Fibroblast of skin of scalp (primary cell): ENCODE data around the gene APP.

Source experiments
- DNase-seq: peaks from one replicate; pipeline ENCODE4 v3.0.0-alpha.2; 2013

APP gene

DNA sequence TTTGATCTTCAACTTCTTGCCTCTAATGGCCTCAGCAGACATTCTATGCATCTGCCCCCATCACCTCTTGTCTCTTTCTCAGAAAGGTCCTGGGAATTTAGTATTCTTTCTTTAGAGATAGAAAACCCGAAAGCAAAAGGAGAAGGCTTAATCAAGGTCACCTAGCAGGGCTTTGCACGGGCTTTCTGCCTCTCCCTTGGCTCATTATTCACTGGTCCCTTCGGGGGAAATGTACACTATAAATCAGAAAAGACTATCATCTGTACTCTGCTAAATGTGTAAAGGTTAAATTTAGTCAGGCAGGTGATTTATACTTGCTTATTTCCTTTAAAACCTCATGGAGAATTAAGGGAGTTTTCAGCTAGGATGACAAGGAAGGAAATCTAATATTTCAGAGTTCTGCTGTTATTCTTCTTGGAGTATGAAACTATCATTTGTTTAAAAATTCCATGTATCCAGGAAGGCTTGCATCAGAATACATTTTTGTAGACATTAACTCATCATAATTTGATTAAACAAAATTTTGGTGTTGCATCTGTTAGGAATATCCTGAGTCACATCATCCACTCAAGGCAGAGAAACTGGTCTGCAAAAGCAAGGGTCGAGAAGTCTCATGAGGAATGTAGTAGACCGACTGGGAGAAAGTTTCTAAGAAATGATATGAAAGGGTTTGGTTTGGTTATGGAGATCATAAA, 311.2 kb downstream of the APP start:
- peak; percentile 63 for DNase-seq

DNA sequence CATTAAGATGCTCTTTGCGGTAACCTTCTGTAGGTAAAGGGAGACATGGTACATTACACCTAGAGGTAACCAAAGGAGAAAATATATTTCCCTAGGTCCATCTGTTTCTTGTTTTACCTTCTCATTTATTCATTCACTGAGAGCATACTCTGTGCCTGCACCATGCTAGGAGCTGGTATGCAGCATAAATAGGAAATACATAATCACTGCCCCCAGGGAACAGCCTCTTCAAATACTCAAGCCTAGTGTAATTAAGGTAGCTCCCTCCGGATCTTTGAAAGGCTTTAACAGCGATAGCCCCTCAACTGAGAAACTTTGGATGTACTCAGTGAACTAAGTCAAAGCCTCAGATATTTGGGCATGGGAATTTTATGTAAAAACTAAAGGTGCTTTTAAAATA, 312.2 kb downstream of the APP start:
- DNase-seq = no peak

DNA sequence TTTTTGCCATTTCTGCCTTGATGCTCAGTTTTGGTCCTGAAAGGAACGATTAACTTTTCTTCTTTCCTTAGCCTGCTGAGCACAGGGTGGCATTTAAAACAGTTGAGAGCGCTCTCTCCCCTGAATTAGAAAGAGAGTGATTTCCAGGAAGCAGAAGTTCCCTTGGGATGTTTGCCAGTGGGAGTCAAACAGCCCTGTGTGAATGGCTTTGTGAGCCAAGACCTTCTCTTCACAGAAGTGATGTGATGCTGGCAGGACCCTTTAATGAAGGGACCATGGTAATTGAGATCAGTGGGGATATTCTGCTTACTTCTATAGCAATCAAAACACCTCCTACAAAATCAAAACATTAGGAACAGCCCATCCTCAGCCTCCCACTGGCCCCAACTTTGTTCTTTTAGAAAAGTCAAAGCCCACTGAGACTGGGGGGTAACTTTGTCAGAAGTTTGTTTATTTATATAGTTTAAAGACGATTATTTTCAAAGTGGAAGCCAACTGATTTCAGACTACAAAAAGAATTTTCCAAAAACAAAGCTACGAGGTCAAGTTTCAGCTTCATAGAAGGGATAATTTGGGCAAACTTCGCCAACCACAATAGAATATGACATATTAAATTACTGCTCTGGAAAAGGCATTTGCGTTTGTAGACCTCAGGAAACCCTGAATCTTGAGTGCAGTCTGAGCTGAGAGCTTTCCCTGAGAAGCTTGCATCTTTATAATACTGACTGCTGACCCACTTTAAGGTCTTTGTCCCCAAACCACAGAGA, 313.1 kb downstream of the APP start:
- no peak for DNase-seq

DNA sequence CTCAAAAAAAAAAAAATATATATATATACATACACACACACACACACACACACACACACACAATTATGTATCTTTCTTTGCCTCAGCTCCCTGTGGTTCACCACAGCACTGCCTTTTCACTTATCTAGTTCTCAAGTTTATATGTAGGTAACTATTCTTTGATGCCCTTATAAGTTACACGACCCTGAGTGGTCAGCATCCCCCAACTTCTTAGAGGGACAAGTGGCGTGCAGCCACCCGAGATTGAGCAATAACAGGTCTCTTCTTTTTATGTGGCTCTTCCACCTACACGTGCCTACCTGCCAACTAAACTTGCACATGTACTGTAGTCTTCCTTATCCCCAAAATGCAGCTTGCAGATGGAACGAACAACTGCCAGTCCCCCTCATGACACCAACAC, 315.0 kb downstream of the APP start:
- no peak for DNase-seq

DNA sequence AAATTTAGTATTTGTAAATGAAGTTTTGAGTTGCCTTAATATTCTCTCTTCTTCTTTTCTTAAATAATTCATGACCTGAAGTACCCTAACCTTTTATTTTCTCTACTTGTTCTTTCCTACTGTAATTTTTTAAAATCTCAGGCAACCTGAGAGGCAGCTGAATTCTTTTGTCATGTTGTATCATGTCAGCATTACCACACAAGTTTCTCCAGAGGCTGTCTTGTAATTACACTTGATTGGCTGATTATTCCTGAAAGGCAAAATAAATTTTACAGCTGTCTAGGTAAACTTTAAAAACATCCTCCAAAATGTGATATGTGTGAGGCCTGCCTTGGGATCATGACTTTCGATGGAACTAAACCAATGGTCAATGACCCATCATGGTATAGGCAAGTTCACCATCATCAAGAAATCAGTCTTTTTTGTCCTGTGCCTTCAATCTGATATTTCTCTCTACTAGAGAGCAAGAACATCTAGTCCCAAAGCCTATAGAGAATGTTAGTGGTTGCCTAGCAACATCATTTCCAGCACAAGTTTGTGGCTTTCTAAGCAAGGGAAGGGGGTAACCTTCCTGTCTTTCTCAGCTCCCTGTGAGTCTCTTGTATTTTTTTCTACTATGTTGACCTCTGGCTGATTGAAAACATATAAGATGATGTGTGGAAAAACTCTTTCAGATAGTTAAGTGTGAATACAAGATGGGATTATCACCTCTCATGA, 320.3 kb downstream of the APP start:
- DNase-seq = no peak

DNA sequence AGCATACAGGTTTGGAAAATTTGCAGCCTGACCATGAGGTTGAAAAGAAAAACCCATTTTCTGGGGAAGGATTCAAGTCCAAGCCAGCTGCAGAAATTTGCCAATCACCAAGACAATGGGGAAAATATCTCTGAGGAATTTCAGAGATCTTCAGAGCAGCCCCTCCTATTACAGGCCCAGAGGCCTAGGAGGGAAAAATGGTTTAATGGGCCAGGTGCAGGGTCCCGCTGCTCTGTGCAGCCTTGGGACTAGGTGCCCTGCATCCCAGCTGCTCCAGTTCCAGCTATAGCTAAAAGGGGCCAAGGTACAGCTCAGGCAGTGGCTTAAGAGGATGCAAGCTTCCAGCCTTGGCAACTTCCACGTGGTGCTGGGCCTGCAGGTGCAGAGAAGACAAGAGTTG, 322.3 kb downstream of the APP start:
- DNase-seq = no peak

DNA sequence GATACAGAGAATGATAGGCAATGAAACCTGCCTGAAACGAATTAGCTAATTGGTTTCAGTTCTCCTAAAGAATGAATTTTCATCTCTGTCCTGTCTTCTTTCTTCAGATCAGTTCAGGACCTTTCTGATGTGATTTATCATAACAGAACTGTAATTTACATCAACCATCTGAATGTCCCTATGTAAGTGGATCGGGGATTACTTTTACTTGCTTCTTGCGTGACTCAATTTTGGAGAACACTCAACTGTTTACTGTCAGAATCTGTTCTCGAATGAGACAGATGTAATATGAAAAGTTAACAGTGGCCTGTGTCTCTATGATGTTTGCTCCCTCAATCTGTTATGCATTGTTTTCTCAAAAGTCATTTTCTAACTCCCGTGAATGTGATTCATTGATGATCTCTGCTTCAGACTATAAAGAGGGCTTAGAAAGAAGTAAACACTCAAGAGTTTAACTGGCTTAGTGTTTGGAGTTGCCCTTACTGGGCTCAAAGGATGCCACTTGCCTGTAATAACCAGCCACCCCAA, 324.8 kb downstream of the APP start:
- DNase-seq = no peak

DNA sequence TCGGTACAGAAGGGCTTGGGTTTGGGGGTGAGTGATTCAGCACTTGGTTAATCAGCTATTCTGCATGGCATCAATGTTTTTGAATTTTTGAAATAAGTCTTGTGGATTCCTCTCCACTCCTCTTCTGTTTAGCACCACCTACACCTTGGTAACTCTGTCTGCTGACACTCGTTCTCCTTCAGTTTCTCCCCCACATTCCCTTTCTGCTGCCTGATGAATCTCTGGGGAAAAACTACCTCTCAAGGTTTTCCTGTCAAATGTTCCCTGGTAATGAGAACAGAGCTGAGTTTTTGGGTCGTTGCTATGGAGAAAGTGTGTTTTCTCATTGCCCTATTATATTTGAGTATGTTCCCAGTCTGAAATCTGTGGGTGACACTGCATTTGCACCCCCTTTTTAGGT, 327.6 kb downstream of the APP start:
- DNase-seq = no peak

DNA sequence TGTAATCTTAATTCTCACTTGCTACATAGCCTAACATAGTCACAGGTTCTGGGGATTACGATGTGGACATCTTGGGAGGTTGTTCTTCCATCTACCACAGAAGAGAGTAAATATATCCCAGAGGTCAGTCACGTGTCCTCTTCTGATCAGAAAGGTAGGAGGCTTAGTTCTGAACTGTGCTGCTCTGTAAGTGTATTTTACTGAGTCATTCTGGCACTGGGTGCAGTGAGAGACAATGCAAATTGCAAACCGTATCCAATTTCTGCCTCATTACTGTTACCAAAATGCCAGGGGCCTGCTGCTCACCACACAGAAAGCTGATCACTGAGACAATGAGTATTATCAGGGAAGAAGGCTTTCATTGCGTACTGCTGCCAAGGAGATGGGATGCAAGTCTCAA, 331.8 kb downstream of the APP start:
- DNase-seq = no peak

DNA sequence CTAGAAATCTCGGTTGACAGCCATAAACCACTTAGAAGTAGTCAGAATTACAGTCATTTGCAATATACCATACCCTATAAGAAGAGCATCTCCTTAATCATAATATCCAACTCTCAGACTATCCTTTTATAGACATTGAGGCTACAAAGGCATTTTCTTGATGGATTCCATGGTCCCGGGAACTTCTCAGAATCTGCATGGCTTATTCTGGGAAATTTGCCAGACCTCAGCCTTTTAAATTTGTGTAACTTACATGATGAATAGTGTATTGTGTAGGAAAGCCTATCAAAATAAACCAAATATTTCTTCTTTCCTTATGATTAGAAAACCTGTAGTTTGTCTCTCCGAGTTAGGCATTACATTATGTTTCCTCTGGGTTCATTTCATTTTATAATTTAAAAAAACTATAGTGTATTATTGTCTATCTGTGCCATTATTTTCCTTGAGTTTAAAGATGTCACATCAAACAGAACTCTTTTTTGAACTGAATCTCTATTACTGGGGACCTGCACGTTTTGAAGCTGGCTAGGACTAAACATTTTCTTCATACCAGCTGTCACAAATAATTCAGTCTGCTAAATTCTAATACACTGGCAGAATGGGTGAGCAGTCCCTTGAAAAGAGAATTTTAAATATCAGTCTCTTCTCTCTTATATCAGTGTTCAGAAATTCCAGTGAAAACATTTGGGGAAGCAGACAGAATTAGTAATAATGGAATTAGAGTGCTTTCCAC, 332.9 kb downstream of the APP start:
- peak; percentile 98 for DNase-seq

DNA sequence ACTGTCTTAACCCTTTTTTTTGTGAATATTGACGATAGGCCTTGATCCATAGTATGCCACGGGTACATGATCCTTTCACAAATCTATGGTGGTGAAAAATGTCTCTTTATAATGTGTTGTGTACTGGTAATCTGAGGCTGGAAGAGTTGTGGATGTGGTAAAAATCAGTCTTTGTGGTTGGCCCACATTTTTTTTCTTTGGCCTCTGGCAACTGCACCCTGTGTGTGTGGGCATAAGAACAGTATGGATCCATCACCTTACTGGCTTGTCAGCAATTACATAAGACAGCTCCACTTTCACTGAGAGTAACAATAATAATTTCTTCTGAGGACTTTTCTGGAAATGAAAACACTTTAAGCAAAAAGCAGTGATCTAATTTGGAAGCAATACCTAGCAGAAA, 334.2 kb downstream of the APP start:
- peak; percentile 39 for DNase-seq

DNA sequence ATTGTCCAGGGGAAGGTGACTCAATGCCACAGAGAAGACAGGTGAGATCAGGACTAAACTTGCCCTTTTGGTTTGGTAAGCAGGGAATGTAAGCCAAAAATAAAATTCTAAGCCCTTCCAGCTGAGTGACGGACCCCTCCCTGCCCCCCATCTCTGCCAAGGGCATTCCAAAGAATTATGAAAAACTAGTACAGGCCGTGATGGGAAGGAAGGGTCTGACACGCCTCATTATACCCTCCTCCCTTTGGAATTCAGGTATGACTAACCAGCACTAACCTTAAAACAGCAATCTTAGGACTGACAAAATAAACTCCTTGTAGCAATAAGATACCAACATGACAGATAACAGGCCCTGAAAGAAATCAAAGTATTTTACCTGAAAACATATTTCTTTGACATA, 336.2 kb downstream of the APP start:
- no peak for DNase-seq

DNA sequence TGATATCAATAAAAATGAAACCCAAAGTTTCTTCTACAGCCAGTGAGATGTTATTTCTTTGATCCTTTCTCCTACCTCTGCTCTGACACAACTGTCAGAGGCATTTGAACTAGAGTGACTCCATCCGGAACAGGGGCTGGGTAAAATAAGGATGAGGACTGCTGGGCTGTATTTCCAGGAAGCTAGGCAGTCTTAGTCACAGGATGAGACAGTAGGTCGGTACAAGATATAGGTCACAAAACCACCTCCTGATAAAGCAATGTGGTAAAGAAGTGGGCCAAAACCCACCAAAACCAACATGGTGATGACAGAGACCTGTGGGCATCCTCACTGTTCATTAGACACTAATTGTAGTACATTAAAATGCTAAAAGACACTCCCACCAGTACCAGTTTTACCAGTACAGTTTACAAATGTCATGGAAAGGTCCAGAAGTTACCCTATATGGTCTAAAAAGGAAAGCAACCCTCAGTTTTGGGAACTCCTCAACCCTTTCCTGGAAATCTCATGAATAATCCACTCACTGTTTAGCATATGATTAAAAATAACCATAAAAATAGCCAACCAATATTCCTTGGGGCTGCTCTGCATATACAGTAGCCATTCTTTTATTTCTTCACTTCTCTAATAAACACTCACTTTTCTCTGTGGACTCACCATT, 339.1 kb downstream of the APP start:
- DNase-seq = no peak
